ENCODE results near the gene QPCTL. TPM values are rescaled to one million over a fixed set of nuclear protein-coding genes. Genes with fewer than 3 reads are reported as not detected.

The QPCTL gene
- total and polyA plus RNA-seq, 9 of the 15 experiments (the other 6 are each of a cell fraction or from before 2014, with no cell fraction given) = 0.99 to 31.3 (median 12.7) TPM

DNA sequence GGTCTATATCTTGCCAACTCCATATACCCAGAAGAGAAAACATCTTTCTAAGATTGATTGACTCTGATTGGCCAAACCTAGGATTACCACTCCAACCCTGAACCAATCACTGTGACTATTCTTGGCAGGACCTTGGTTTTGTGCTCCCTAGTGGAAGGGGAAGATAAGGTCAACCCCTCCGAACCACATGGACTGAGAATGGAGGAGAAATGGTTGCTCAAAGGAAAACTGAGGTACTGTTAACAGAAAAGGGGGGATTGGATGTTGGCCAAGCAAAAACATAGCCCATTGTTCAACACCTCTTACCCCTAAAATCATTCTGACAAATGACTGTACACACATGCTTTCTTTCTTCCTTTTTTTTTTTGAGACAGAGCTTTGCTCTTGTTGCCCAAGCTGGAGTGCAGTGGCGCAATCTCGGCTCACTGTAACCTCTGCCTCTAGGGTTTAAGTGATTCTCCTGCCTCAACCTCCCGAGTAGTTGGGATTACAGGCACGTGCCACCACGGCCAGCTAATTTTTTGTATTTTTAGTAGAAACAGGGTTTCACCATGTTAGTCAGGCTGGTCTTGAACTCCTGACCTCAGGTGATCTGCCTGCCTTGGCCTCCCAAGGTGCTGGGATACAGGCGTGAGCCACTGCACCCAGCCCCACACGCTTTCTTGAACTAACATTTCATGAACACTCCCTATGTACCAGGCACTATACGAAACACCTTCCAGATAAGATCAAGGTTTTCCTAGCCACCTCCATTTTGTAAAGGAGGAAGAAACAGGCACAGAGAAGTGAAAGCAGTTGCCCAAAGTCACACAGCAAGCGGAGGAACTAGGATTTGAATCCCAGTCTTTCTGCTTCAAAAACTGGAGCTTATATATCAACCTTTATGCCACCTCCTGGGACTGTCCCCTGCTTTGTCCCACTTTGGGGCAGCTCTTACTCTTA is 47.3 kb downstream of the QPCTL start (continued):
- TF ChIP-seq IRF9 (tag; IDR thresholded peaks at IDR 0.05) (no peak; the same call in none of the 2 replicates), NR2C1 (IDR thresholded peaks at IDR 0.05) (peak; percentile 68), NR2C1 (tag; IDR thresholded peaks at IDR 0.05) (peak; percentile 79), MAZ (CRISPR knock-in tag; conservative IDR thresholded peaks at IDR 0.05 in 1 of 2, IDR thresholded peaks at IDR 0.05 in 1 of 2) (0 out of 4 replicates have a peak, but pooled peaks of 1 of the 2 experiments have one; percentile 19), TRIM24 (IDR thresholded peaks at IDR 0.05) (0 out of 4 replicates have a peak, but pooled peaks of 1 of the 2 experiments have one; percentile 7), MIER1 (IDR thresholded peaks at IDR 0.05; ENCODE audit: low read depth) (0 out of 2 replicates have a peak, but pooled peaks have one; percentile 53), GATAD2A (IDR thresholded peaks at IDR 0.05) (no peak), SIRT6 (IDR thresholded peaks at IDR 0.05; ENCODE audit: low read depth, low read length) (no peak), YY1 (IDR thresholded peaks at IDR 0.05; ENCODE audit: borderline replicate concordance in 1 of 3, control insufficient read depth in 1 of 3, extremely low read depth in 1 of 3, insufficient read depth in 3 of 3, insufficient read length in 1 of 3, insufficient replicate concordance in 2 of 3, low read depth in 1 of 3, low read length in 2 of 3) (peak in 1 of 3 experiments; percentile 87), ZNF589 (CRISPR knock-in tag; IDR thresholded peaks at IDR 0.05; ENCODE audit: low read depth) (peak; percentile 86; the same call in 1 of the 2 replicates), CTCF (IDR thresholded peaks at IDR 0.05 in 2 of 3, conservative IDR thresholded peaks at IDR 0.05 in 1 of 3; ENCODE audit: insufficient read depth in 2 of 3, low read depth in 1 of 3, low read length in 3 of 3) (peak in 2 of 3 experiments; percentile 37 to 38; a peak in 3 of 6 replicates), NBN (IDR thresholded peaks at IDR 0.05; ENCODE audit: low read depth) (peak; percentile 25; the same call in 1 of the 2 replicates), PPARD (CRISPR knock-in tag; IDR thresholded peaks at IDR 0.05) (no peak), ELF4 (CRISPR knock-in tag; IDR thresholded peaks at IDR 0.05) (no peak), KAT8 (IDR thresholded peaks at IDR 0.05; ENCODE audit: low read depth) (peak; percentile 75; the same call in 1 of the 2 replicates), PTTG1 (tag; IDR thresholded peaks at IDR 0.05; ENCODE audit: low read depth) (peak; percentile 55; the same call in 1 of the 2 replicates), TAL1 (IDR thresholded peaks at IDR 0.05) (no peak; the same call in 1 of the 2 replicates), PKNOX1 (IDR thresholded peaks at IDR 0.05) (peak; percentile 80)

All from K562 (cell line).